ENCODE results near the gene GRIK5.

Gene GRIK5

DNA sequence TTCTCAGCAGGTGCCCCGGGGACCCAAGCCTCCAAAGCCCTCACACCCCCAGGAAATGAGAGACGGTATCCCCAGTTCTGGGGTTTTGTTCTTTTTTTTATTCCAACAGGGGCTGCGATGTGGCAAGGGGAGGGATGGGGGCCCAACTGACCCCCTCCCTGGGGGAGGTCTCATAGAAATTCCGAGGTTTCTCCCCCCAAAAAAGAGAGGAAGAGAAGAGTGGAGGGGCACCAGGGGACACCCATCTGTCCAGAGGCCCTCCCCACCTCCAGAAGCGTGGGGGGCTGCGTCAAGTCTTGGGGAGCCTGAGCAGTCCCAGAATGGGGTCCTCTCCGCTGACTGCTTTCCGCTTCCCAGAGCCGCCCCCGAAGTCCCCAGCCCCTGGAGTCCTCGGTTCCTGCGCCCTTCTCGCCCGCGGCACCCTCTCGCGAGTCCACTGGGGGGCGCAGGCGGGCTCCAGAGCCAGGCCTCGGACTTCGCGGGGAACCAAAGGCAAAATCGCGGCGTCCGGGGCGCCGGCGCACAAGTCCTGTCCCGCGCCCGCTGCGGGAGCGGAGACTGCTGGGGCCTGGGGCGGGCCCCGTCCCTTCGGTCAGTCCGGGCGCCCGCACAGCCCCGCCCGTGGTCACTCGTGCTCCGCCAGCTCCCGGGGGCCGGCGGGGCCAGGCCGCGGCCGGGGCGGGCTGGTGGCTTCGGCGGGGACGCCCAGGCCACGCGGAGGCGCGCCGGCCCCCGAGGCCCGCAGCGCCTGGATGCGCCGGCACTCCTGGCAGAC is 71.6 kb downstream of the GRIK5 start:
- Histone ChIP-seq H3K4me3 (ENCODE audit: low read length) (peak overlapping the region; percentile 72), H3K9me3 (ENCODE audit: control insufficient read depth, insufficient read depth, low read length) (no peaks in the 10 kb centered on the region), H3K4me1 (ENCODE audit: control insufficient read depth, low read length) (peaks cover 50% of the 10 kb centered on the region), H4K20me1 (ENCODE audit: control insufficient read depth, insufficient read depth, low read depth, low read length) (peaks cover 4% of the 10 kb centered on the region; the same call in 1 of the 2 replicates), H3K27ac (ENCODE audit: low read depth, low read length) (peak overlapping the region; percentile 85), H3K4me2 (ENCODE audit: low read length) (peak overlapping the region; percentile 90), H3K79me2 (ENCODE audit: control insufficient read depth, low read length) (peaks cover 4% of the 10 kb centered on the region), H3K27me3 (ENCODE audit: control insufficient read depth, low read length) (peaks cover 42% of the 10 kb centered on the region), H3F3A (ENCODE audit: control insufficient read depth, insufficient read depth) (no peaks in the 10 kb centered on the region; the same call in 1 of the 2 replicates), H3K36me3 (ENCODE audit: control insufficient read depth, low read length) (no peaks in the 10 kb centered on the region), H3K9me2 (replicated peaks; ENCODE audit: control insufficient read depth, low read length) (no peaks in the 10 kb centered on the region)
- no peak for TF ChIP-seq EZH2phosphoT487 (IDR thresholded peaks at IDR 0.05; ENCODE audit: borderline replicate concordance, low read length)
- TF ChIP-seq, protein P1, sequence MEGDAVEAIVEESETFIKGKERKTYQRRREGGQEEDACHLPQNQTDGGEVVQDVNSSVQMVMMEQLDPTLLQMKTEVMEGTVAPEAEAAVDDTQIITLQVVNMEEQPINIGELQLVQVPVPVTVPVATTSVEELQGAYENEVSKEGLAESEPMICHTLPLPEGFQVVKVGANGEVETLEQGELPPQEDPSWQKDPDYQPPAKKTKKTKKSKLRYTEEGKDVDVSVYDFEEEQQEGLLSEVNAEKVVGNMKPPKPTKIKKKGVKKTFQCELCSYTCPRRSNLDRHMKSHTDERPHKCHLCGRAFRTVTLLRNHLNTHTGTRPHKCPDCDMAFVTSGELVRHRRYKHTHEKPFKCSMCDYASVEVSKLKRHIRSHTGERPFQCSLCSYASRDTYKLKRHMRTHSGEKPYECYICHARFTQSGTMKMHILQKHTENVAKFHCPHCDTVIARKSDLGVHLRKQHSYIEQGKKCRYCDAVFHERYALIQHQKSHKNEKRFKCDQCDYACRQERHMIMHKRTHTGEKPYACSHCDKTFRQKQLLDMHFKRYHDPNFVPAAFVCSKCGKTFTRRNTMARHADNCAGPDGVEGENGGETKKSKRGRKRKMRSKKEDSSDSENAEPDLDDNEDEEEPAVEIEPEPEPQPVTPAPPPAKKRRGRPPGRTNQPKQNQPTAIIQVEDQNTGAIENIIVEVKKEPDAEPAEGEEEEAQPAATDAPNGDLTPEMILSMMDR (IDR thresholded peaks at IDR 0.05; ENCODE audit: low read depth, low read length, poor library complexity, severe bottlenecking) = peak; percentile 72

DNA sequence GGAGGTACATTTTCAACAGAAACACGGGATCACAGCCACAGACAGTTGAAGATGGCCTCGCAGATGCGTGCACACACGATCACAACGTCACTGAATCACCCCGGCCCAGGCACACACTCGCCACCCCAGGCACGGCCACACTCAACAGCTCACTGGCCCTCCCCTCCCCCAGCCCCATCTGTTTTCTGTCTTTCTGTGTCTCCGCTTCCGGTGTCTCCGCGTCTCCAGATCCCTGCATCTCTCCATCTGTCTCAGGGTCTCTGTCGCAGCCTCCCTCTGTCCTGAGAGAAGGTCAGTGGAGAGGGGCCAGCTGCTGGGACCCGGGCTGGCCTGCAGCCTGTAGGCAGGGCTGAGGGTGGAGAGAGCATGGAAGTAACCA is 72.2 kb downstream of the GRIK5 start:
- H4K20me1 ChIP-seq (ENCODE audit: control insufficient read depth, insufficient read depth, low read depth, low read length) = peaks cover 6% of the 10 kb centered on the region; the same call in 1 of the 2 replicates
- H3K27me3 ChIP-seq (ENCODE audit: control insufficient read depth, low read length) = peaks cover 42% of the 10 kb centered on the region
- H3K9me3 ChIP-seq (ENCODE audit: control insufficient read depth, insufficient read depth, low read length) = no peaks in the 10 kb centered on the region
- no peaks in the 10 kb centered on the region for H3K9me2 ChIP-seq (replicated peaks; ENCODE audit: control insufficient read depth, low read length)
- H3K4me3 ChIP-seq (ENCODE audit: low read length) = peak overlapping the region; percentile 72
- peaks cover 9% of the 10 kb centered on the region for H3K79me2 ChIP-seq (ENCODE audit: control insufficient read depth, low read length)
- H3K4me2 ChIP-seq (ENCODE audit: low read length) = peak overlapping the region; percentile 90
- H3K27ac ChIP-seq (ENCODE audit: low read depth, low read length) = peak overlapping the region; percentile 85
- no peaks in the 10 kb centered on the region; the same call in 1 of the 2 replicates for H3F3A ChIP-seq (ENCODE audit: control insufficient read depth, insufficient read depth)
- TF ChIP-seq EZH2phosphoT487 (IDR thresholded peaks at IDR 0.05; ENCODE audit: borderline replicate concordance, low read length) = no peak
- TF ChIP-seq, protein P1 (IDR thresholded peaks at IDR 0.05; ENCODE audit: low read depth, low read length, poor library complexity, severe bottlenecking) = no peak
- peaks cover 56% of the 10 kb centered on the region for H3K4me1 ChIP-seq (ENCODE audit: control insufficient read depth, low read length)
- H3K36me3 ChIP-seq (ENCODE audit: control insufficient read depth, low read length) = no peaks in the 10 kb centered on the region

DNA sequence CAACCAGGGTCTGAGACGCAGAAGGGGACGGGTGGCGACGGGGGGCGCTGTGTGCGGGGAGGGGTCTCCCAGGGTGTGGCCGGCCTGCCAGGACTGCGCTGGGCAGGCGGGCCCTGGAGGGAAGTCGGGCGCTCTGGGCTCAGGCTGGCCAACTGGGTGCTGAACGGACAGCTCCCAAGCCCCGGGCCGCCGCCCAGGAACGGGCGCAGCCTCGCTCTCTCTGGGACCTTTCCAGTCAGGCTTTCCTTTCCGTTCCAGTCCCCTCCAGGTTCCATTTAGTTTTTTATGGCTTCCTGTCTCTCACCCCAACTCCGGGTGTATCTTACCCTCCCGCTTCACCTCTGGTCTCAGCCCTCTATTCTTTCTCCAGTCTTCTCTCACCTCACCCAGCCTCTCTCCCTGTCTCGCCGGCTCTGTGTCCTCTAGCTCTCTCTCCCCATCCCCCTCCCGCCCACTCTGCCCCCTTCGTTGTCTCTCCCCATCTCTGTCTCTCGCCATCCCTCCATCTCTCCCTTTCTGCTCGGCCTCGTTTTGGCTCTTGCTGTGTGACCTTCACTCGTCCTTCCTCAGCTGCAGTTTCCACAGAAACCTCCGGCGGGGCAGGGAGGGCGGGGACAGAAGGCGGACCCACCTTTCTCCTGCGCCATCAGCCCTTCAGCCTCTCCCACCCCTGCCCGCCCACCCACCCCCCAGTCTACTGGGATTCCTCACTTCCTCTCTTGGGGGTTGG is 72.7 kb downstream of the GRIK5 start:
- H4K20me1 ChIP-seq (ENCODE audit: control insufficient read depth, insufficient read depth, low read depth, low read length) = peaks cover 10% of the 10 kb centered on the region; the same call in 1 of the 2 replicates
- peaks cover 14% of the 10 kb centered on the region for H3K79me2 ChIP-seq (ENCODE audit: control insufficient read depth, low read length)
- peak overlapping the region; percentile 85 for H3K27ac ChIP-seq (ENCODE audit: low read depth, low read length)
- peak overlapping the region; percentile 90 for H3K4me2 ChIP-seq (ENCODE audit: low read length)
- H3K4me3 ChIP-seq (ENCODE audit: low read length) = peak overlapping the region; percentile 72
- H3K27me3 ChIP-seq (ENCODE audit: control insufficient read depth, low read length) = peaks cover 40% of the 10 kb centered on the region
- no peaks in the 10 kb centered on the region for H3K9me2 ChIP-seq (replicated peaks; ENCODE audit: control insufficient read depth, low read length)
- H3K4me1 ChIP-seq (ENCODE audit: control insufficient read depth, low read length) = peaks cover 60% of the 10 kb centered on the region
- no peaks in the 10 kb centered on the region for H3K36me3 ChIP-seq (ENCODE audit: control insufficient read depth, low read length)
- TF ChIP-seq EZH2phosphoT487 (IDR thresholded peaks at IDR 0.05; ENCODE audit: borderline replicate concordance, low read length) = no peak
- TF ChIP-seq, protein P1 (IDR thresholded peaks at IDR 0.05; ENCODE audit: low read depth, low read length, poor library complexity, severe bottlenecking) = no peak
- H3F3A ChIP-seq (ENCODE audit: control insufficient read depth, insufficient read depth) = no peaks in the 10 kb centered on the region; the same call in 1 of the 2 replicates
- H3K9me3 ChIP-seq (ENCODE audit: control insufficient read depth, insufficient read depth, low read length) = no peaks in the 10 kb centered on the region

Data from DOHH2 (cell line).